ENCODE results near the gene USP10. TPM values are rescaled to one million over a fixed set of nuclear protein-coding genes. Genes with fewer than 3 reads are reported as not detected.

The USP10 gene
- total and polyA plus RNA-seq, 9 donors: 30.6 to 73.4 (median 57.3) TPM

GRCh38 chr16:84794186-84794585, 94.4 kb downstream of the USP10 start:
- Histone ChIP-seq H3K4me3 (ENCODE audit: low read length) (no peak overlapping the region), H3K27ac (ENCODE audit: low read length) (no peak overlapping the region), H3K9me3 (replicated peaks; ENCODE audit: control insufficient read depth, low read depth, low read length) (no peaks in the 10 kb centered on the region), H3K27me3 (ENCODE audit: control insufficient read depth, insufficient read depth, low read length) (no peaks in the 10 kb centered on the region), H3K4me1 (ENCODE audit: control insufficient read depth, insufficient read depth, low read length) (peaks cover 18% of the 10 kb centered on the region), H3K36me3 (ENCODE audit: control insufficient read depth, insufficient read depth, low read length) (no peaks in the 10 kb centered on the region)
- 53% methylated on average over 3 of the region's 6 CpGs for WGBS (ENCODE audit: insufficient coverage)
- DNase-seq: no peak

DNA sequence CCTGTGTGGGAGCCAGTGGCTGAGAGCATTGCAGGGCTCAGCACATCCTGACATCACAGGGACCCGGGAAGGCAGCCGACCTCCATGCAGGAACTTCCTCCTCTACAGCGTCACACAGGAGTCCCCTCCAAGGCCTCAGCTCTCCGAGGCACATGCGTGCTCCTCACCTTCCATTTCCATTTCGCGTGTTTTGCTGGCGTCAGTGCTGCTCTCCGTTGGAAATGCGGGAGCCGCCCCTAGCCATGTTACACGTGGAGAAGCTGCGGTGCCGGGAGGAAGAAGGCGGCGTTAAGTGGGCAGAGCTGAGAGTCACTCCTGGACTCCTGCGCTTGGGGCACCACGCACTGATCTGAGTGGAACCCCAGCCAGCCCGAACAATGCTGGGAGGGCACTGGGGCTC, 94.8 kb downstream of the USP10 start:
- Histone ChIP-seq H3K4me1 (ENCODE audit: control insufficient read depth, insufficient read depth, low read length) (peaks cover 14% of the 10 kb centered on the region), H3K27me3 (ENCODE audit: control insufficient read depth, insufficient read depth, low read length) (no peaks in the 10 kb centered on the region), H3K36me3 (ENCODE audit: control insufficient read depth, insufficient read depth, low read length) (no peaks in the 10 kb centered on the region), H3K9me3 (replicated peaks; ENCODE audit: control insufficient read depth, low read depth, low read length) (no peaks in the 10 kb centered on the region), H3K27ac (ENCODE audit: low read length) (no peak overlapping the region), H3K4me3 (ENCODE audit: low read length) (no peak overlapping the region)
- no peak for DNase-seq
- WGBS (ENCODE audit: insufficient coverage): 82% methylated on average over 19 of the region's 19 CpGs

- WGBS (ENCODE audit: insufficient coverage): 46% methylated on average over 13 of the region's 22 CpGs
- H3K4me3 ChIP-seq (ENCODE audit: low read length): no peak overlapping the region
Measured at GRCh38 chr16:84795329-84796053, 95.7 kb downstream of the USP10 start.

GRCh38 chr16:84800158-84800978, 100.6 kb downstream of the USP10 start:
- H3K4me3 ChIP-seq (ENCODE audit: low read length): no peak overlapping the region
- no peaks in the 10 kb centered on the region for H3K36me3 ChIP-seq (ENCODE audit: control insufficient read depth, insufficient read depth, low read length)
- H3K4me1 ChIP-seq (ENCODE audit: control insufficient read depth, insufficient read depth, low read length): no peaks in the 10 kb centered on the region
- peaks cover 2% of the 10 kb centered on the region for H3K9me3 ChIP-seq (replicated peaks; ENCODE audit: control insufficient read depth, low read depth, low read length)
- WGBS (ENCODE audit: insufficient coverage): 78% methylated on average over 5 of the region's 8 CpGs
- no peak for DNase-seq
- H3K27me3 ChIP-seq (ENCODE audit: control insufficient read depth, insufficient read depth, low read length): peaks cover 3% of the 10 kb centered on the region
- no peak overlapping the region for H3K27ac ChIP-seq (ENCODE audit: low read length)

More at GRCh38 chr16:84795329-84796053, 95.7 kb downstream of the USP10 start:
- DNase-seq: peak; percentile 95
- H3K4me1 ChIP-seq (ENCODE audit: control insufficient read depth, insufficient read depth, low read length): peaks cover 10% of the 10 kb centered on the region
- H3K36me3 ChIP-seq (ENCODE audit: control insufficient read depth, insufficient read depth, low read length): no peaks in the 10 kb centered on the region
- no peaks in the 10 kb centered on the region for H3K27me3 ChIP-seq (ENCODE audit: control insufficient read depth, insufficient read depth, low read length)
- peak overlapping the region; percentile 71 for H3K27ac ChIP-seq (ENCODE audit: low read length)
- H3K9me3 ChIP-seq (replicated peaks; ENCODE audit: control insufficient read depth, low read depth, low read length): no peaks in the 10 kb centered on the region

- H3K4me3 ChIP-seq (ENCODE audit: low read length): no peak overlapping the region
- 44% methylated on average over 3 of the region's 9 CpGs for WGBS (ENCODE audit: insufficient coverage)
- H3K9me3 ChIP-seq (replicated peaks; ENCODE audit: control insufficient read depth, low read depth, low read length): peaks cover 2% of the 10 kb centered on the region
- H3K36me3 ChIP-seq (ENCODE audit: control insufficient read depth, insufficient read depth, low read length): no peaks in the 10 kb centered on the region
- peaks cover 3% of the 10 kb centered on the region for H3K27me3 ChIP-seq (ENCODE audit: control insufficient read depth, insufficient read depth, low read length)
- H3K27ac ChIP-seq (ENCODE audit: low read length): no peak overlapping the region
- DNase-seq: no peak
- H3K4me1 ChIP-seq (ENCODE audit: control insufficient read depth, insufficient read depth, low read length): peaks cover 12% of the 10 kb centered on the region
Measured at GRCh38 chr16:84803146-84803545, 103.3 kb downstream of the USP10 start.

DNA sequence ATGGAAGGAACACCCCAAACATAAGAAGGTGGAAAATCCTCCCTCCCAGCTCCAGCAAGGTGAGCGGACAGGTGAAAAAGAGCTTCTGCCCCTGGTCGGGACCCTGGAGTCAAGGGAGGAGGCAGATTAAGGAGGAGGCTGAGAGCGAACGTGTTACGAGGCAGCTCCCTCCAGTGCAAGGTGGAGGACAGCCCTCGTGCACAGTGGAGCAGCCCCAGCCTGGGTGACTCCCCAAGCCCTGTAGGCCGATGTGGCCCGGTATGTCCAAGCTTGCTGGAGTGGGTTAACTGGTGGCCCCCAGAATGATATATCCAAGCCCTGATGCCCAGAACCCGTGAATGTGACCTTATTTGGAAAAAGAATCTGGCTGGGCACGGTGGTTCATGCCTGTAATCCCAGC, 104.5 kb downstream of the USP10 start:
- DNase-seq: no peak
- peaks cover 2% of the 10 kb centered on the region for H3K9me3 ChIP-seq (replicated peaks; ENCODE audit: control insufficient read depth, low read depth, low read length)
- H3K27me3 ChIP-seq (ENCODE audit: control insufficient read depth, insufficient read depth, low read length): peaks cover 3% of the 10 kb centered on the region
- WGBS (ENCODE audit: insufficient coverage): 92% methylated on average over 9 of the region's 10 CpGs
- H3K4me3 ChIP-seq (ENCODE audit: low read length): no peak overlapping the region
- peaks cover 12% of the 10 kb centered on the region for H3K4me1 ChIP-seq (ENCODE audit: control insufficient read depth, insufficient read depth, low read length)
- no peaks in the 10 kb centered on the region for H3K36me3 ChIP-seq (ENCODE audit: control insufficient read depth, insufficient read depth, low read length)
- H3K27ac ChIP-seq (ENCODE audit: low read length): no peak overlapping the region

DNA sequence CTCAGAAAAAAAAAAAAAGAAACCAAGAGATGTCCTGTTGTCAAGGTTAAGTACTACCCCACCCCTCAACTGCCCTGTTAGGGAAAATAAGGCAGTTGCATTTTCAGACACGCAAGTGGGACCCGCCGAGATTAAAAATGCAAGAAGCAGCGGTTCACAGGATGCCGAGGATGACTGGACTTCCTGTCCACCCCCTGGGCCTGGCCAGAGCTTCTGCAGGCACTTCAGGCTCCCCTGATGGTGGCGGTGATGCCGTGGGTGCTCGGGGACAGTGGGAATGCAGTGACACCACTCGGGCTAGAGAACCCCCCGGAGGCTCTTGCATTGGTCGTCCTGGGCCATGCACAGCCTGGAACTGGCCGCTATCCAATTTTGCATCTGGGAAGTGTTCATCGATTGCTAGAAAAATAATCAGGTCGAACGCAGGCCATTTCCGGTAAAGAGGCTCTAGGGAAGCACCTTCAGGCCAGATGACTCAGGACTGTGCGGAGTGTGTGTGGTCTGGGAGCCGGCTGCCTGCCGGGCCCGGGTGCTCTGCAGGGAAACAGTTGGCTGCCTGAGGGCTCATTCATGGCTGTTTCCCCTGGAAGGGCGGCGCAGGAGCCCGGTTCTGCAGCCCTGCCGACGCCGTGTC, 106.6 kb downstream of the USP10 start:
- Histone ChIP-seq H3K4me3 (ENCODE audit: low read length) (no peak overlapping the region), H3K27me3 (ENCODE audit: control insufficient read depth, insufficient read depth, low read length) (peaks cover 4% of the 10 kb centered on the region), H3K27ac (ENCODE audit: low read length) (peak overlapping the region; percentile 35), H3K9me3 (replicated peaks; ENCODE audit: control insufficient read depth, low read depth, low read length) (peaks cover 2% of the 10 kb centered on the region), H3K36me3 (ENCODE audit: control insufficient read depth, insufficient read depth, low read length) (no peaks in the 10 kb centered on the region), H3K4me1 (ENCODE audit: control insufficient read depth, insufficient read depth, low read length) (peaks cover 16% of the 10 kb centered on the region)
- DNase-seq: peak; percentile 70
- WGBS (ENCODE audit: insufficient coverage): 26% methylated on average over 26 of the region's 26 CpGs

- H3K4me3 ChIP-seq (ENCODE audit: low read length): no peak overlapping the region
Measured at GRCh38 chr16:84806890-84807258, 107.1 kb downstream of the USP10 start.

DNA sequence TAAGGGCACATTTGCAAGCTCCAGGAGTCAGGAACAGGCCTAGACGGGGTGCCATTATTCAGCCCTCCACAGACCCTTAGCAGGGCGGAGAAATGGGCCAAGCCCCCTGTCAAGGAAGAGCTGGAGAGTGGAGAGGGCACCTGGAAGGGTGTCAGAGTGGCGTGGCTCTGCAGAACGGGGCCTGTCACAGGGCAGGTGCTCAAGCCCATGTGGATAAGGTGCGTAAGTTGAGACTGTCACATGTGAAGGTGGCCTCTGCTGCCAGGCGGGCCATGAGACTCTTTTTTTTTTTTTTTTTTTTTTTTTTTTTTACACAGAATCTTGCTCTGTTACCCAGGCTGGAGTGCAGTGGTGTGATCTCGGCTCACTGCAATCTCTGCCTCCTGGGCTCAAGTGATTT, 108.0 kb downstream of the USP10 start:
- peaks cover 7% of the 10 kb centered on the region for H3K27me3 ChIP-seq (ENCODE audit: control insufficient read depth, insufficient read depth, low read length)
- H3K36me3 ChIP-seq (ENCODE audit: control insufficient read depth, insufficient read depth, low read length): no peaks in the 10 kb centered on the region
- H3K9me3 ChIP-seq (replicated peaks; ENCODE audit: control insufficient read depth, low read depth, low read length): peaks cover 2% of the 10 kb centered on the region
- no peak overlapping the region for H3K4me3 ChIP-seq (ENCODE audit: low read length)
- peaks cover 16% of the 10 kb centered on the region for H3K4me1 ChIP-seq (ENCODE audit: control insufficient read depth, insufficient read depth, low read length)
- H3K27ac ChIP-seq (ENCODE audit: low read length): no peak overlapping the region
- no peak for DNase-seq
- WGBS (ENCODE audit: insufficient coverage): 75% methylated on average over 1 of the region's 7 CpGs

More at GRCh38 chr16:84806890-84807258, 107.1 kb downstream of the USP10 start:
- Histone ChIP-seq H3K36me3 (ENCODE audit: control insufficient read depth, insufficient read depth, low read length) (no peaks in the 10 kb centered on the region), H3K4me1 (ENCODE audit: control insufficient read depth, insufficient read depth, low read length) (peaks cover 16% of the 10 kb centered on the region), H3K27me3 (ENCODE audit: control insufficient read depth, insufficient read depth, low read length) (peaks cover 4% of the 10 kb centered on the region), H3K27ac (ENCODE audit: low read length) (peak overlapping the region; percentile 35), H3K9me3 (replicated peaks; ENCODE audit: control insufficient read depth, low read depth, low read length) (peaks cover 2% of the 10 kb centered on the region)
- 82% methylated on average over 9 of the region's 10 CpGs for WGBS (ENCODE audit: insufficient coverage)
- DNase-seq: no peak

DNA sequence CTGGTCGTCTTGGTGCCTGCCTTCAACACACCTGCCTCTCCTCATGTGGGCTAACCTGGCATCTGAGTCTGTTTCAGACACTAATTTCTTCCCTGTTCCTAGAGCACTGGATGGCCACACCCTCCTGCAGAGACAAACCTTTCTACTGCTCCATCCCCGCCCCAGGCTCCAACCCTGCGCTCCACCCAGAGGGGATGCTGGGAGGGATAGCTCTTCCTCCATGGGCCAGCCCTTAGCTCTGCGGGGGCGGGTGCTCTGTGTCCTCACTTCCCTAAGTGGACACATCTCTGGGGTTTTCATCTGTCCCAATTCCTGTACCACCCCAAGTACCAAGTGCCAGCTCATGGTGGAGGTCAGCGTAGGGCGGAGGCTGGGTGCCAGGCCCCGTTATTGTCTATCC, 109.0 kb downstream of the USP10 start:
- Histone ChIP-seq H3K36me3 (ENCODE audit: control insufficient read depth, insufficient read depth, low read length) (no peaks in the 10 kb centered on the region), H3K4me3 (ENCODE audit: low read length) (no peak overlapping the region), H3K27ac (ENCODE audit: low read length) (no peak overlapping the region), H3K27me3 (ENCODE audit: control insufficient read depth, insufficient read depth, low read length) (peaks cover 16% of the 10 kb centered on the region), H3K9me3 (replicated peaks; ENCODE audit: control insufficient read depth, low read depth, low read length) (peaks cover 2% of the 10 kb centered on the region), H3K4me1 (ENCODE audit: control insufficient read depth, insufficient read depth, low read length) (peaks cover 16% of the 10 kb centered on the region)
- 83% methylated on average over 1 of the region's 8 CpGs for WGBS (ENCODE audit: insufficient coverage)
- DNase-seq: no peak

Measured in muscle of leg (tissue), 11 donors.